ENCODE data around the gene ILF2.

DNA sequence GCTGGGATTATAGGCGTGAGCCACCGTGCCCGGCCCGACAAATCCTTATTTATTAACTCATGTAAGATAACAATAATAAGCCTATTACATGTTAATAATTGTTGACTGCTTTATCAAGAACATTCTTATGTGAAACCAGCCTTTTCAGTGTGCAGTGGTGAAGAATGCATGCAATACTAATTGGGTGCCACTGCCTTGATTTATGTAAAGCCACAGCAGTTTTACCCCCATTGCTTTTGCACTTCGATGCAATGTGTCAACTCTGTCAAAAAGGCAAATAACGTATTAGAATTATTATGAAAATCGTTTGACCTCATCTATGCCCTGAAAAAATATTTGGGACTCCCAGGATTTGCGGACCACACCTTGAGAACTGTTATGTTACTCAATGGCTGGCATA lies 25.9 kb upstream of the ILF2 start:
- TF ChIP-seq, protein P1, sequence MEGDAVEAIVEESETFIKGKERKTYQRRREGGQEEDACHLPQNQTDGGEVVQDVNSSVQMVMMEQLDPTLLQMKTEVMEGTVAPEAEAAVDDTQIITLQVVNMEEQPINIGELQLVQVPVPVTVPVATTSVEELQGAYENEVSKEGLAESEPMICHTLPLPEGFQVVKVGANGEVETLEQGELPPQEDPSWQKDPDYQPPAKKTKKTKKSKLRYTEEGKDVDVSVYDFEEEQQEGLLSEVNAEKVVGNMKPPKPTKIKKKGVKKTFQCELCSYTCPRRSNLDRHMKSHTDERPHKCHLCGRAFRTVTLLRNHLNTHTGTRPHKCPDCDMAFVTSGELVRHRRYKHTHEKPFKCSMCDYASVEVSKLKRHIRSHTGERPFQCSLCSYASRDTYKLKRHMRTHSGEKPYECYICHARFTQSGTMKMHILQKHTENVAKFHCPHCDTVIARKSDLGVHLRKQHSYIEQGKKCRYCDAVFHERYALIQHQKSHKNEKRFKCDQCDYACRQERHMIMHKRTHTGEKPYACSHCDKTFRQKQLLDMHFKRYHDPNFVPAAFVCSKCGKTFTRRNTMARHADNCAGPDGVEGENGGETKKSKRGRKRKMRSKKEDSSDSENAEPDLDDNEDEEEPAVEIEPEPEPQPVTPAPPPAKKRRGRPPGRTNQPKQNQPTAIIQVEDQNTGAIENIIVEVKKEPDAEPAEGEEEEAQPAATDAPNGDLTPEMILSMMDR (optimal IDR thresholded peaks at IDR 0.05 in 1 of 3, IDR thresholded peaks at IDR 0.05 in 1 of 3, conservative IDR thresholded peaks at IDR 0.05 in 1 of 3; ENCODE audit: extremely low read depth in 1 of 3, insufficient read depth in 2 of 3, low read length in 3 of 3), result no peak
- no peak for TF ChIP-seq EZH2 (IDR thresholded peaks at IDR 0.05; ENCODE audit: low read length)

All from keratinocyte (primary cell).